ENCODE results near the gene NR3C2. TPM values are rescaled to one million over a fixed set of nuclear protein-coding genes. Genes with fewer than 3 reads are reported as not detected.

The NR3C2 gene
- total RNA-seq, 2 experiments from 2014 or later = 4.2 to 4.3 TPM

- intact Hi-C loops (cut with micrococcal nuclease) = no loop called here
- Mint-ChIP-seq H3K27me3 (no peaks in the 10 kb centered on the region), H3K27ac (no peak overlapping the region), H3K36me3 (peaks cover 4% of the 10 kb centered on the region), H3K4me1 (ENCODE audit: low read depth) (peaks cover 9% of the 10 kb centered on the region), H3K9me3 (no peaks in the 10 kb centered on the region), H3K4me3 (no peak overlapping the region)
- ChIA-PET POLR2A (no interaction called here), CTCF (no interaction called here)
- DNase-seq = no peak
These were observed 198.4 kb downstream of the NR3C2 start for GRCh38 chr4:148243837-148244236.

GRCh38 chr4:148240241-148240640, 202.0 kb downstream of the NR3C2 start:
- ChIA-PET POLR2A (no interaction called here), CTCF (no interaction called here)
- no peaks in the 10 kb centered on the region for H3K9me3 Mint-ChIP-seq
- no peak overlapping the region for H3K27ac Mint-ChIP-seq
- intact Hi-C loops (cut with micrococcal nuclease) = no loop called here
- H3K36me3 Mint-ChIP-seq = peaks cover 4% of the 10 kb centered on the region
- H3K4me1 Mint-ChIP-seq (ENCODE audit: low read depth) = peaks cover 6% of the 10 kb centered on the region
- H3K4me3 Mint-ChIP-seq = no peak overlapping the region
- DNase-seq = no peak
- no peaks in the 10 kb centered on the region for H3K27me3 Mint-ChIP-seq

- Mint-ChIP-seq H3K27me3 (no peaks in the 10 kb centered on the region), H3K36me3 (peaks cover 4% of the 10 kb centered on the region), H3K4me3 (no peak overlapping the region), H3K9me3 (no peaks in the 10 kb centered on the region), H3K4me1 (ENCODE audit: low read depth) (peaks cover 6% of the 10 kb centered on the region), H3K27ac (no peak overlapping the region)
- DNase-seq = no peak
- ChIA-PET POLR2A (no interaction called here), CTCF (no interaction called here)
- intact Hi-C loops (cut with micrococcal nuclease) = no loop called here
These were observed 202.7 kb downstream of the NR3C2 start for GRCh38 chr4:148239494-148239985.

- Mint-ChIP-seq H3K4me1 (ENCODE audit: low read depth) (peaks cover 6% of the 10 kb centered on the region), H3K4me3 (no peak overlapping the region), H3K27me3 (no peaks in the 10 kb centered on the region), H3K27ac (no peak overlapping the region), H3K9me3 (no peaks in the 10 kb centered on the region), H3K36me3 (peaks cover 6% of the 10 kb centered on the region)
- ChIA-PET POLR2A (no interaction called here), CTCF (no interaction called here)
- DNase-seq = no peak
- intact Hi-C loops (cut with micrococcal nuclease) = no loop called here
These were observed 203.3 kb downstream of the NR3C2 start for GRCh38 chr4:148238811-148239493.

GRCh38 chr4:148238086-148238485, 204.1 kb downstream of the NR3C2 start:
- CTCF ChIA-PET = no interaction called here
- no peak overlapping the region for H3K27ac Mint-ChIP-seq
- intact Hi-C loops (cut with micrococcal nuclease) = no loop called here

GRCh38 chr4:148235809-148236208, 206.4 kb downstream of the NR3C2 start:
- DNase-seq = no peak
- ChIA-PET POLR2A (no interaction called here), CTCF (no interaction called here)
- Mint-ChIP-seq H3K4me3 (no peak overlapping the region), H3K36me3 (peaks cover 5% of the 10 kb centered on the region), H3K9me3 (no peaks in the 10 kb centered on the region), H3K27ac (no peak overlapping the region), H3K4me1 (ENCODE audit: low read depth) (peaks cover 6% of the 10 kb centered on the region), H3K27me3 (no peaks in the 10 kb centered on the region)
- intact Hi-C loops (cut with micrococcal nuclease) = no loop called here

More at GRCh38 chr4:148238086-148238485, 204.1 kb downstream of the NR3C2 start:
- Mint-ChIP-seq H3K4me1 (ENCODE audit: low read depth) (peaks cover 6% of the 10 kb centered on the region), H3K36me3 (peaks cover 7% of the 10 kb centered on the region), H3K4me3 (no peak overlapping the region), H3K9me3 (no peaks in the 10 kb centered on the region), H3K27me3 (no peaks in the 10 kb centered on the region)
- no peak for DNase-seq
- POLR2A ChIA-PET = no interaction called here

- Mint-ChIP-seq H3K4me3 (no peak overlapping the region), H3K9me3 (no peaks in the 10 kb centered on the region), H3K4me1 (ENCODE audit: low read depth) (peaks cover 4% of the 10 kb centered on the region), H3K27me3 (no peaks in the 10 kb centered on the region), H3K27ac (no peak overlapping the region), H3K36me3 (peaks cover 5% of the 10 kb centered on the region)
- ChIA-PET POLR2A (no interaction called here), CTCF (no interaction called here)
- no peak for DNase-seq
- intact Hi-C loops (cut with micrococcal nuclease) = no loop called here
These were observed 212.4 kb downstream of the NR3C2 start for GRCh38 chr4:148229798-148230197.

- no peak overlapping the region for H3K27ac Mint-ChIP-seq
- no peak for DNase-seq
- H3K9me3 Mint-ChIP-seq = no peaks in the 10 kb centered on the region
- CTCF ChIA-PET = no interaction called here
- peaks cover 4% of the 10 kb centered on the region for H3K36me3 Mint-ChIP-seq
- POLR2A ChIA-PET = no interaction called here
- intact Hi-C loops (cut with micrococcal nuclease) = no loop called here
- no peak overlapping the region for H3K4me3 Mint-ChIP-seq
- no peaks in the 10 kb centered on the region for H3K27me3 Mint-ChIP-seq
- peaks cover 4% of the 10 kb centered on the region for H3K4me1 Mint-ChIP-seq (ENCODE audit: low read depth)
These were observed 213.2 kb downstream of the NR3C2 start for GRCh38 chr4:148229028-148229427.

GRCh38 chr4:148227147-148227546, 215.1 kb downstream of the NR3C2 start:
- Mint-ChIP-seq H3K27ac (no peak overlapping the region), H3K9me3 (no peaks in the 10 kb centered on the region), H3K36me3 (no peaks in the 10 kb centered on the region), H3K4me1 (ENCODE audit: low read depth) (peaks cover 4% of the 10 kb centered on the region), H3K4me3 (no peak overlapping the region), H3K27me3 (no peaks in the 10 kb centered on the region)
- intact Hi-C loops (cut with micrococcal nuclease) = no loop called here
- POLR2A ChIA-PET = no interaction called here
- CTCF ChIA-PET = no interaction called here
- no peak for DNase-seq

GRCh38 chr4:148226341-148226740, 215.9 kb downstream of the NR3C2 start:
- Mint-ChIP-seq H3K27ac (no peak overlapping the region), H3K4me1 (ENCODE audit: low read depth) (peaks cover 4% of the 10 kb centered on the region), H3K36me3 (no peaks in the 10 kb centered on the region), H3K27me3 (no peaks in the 10 kb centered on the region), H3K9me3 (no peaks in the 10 kb centered on the region), H3K4me3 (no peak overlapping the region)
- ChIA-PET POLR2A (no interaction called here), CTCF (no interaction called here)
- intact Hi-C loops (cut with micrococcal nuclease) = no loop called here
- DNase-seq = no peak

- ChIA-PET CTCF (no interaction called here), POLR2A (no interaction called here)
- Mint-ChIP-seq H3K27ac (no peak overlapping the region), H3K27me3 (no peaks in the 10 kb centered on the region), H3K4me3 (no peak overlapping the region), H3K4me1 (ENCODE audit: low read depth) (peaks cover 4% of the 10 kb centered on the region), H3K36me3 (no peaks in the 10 kb centered on the region), H3K9me3 (no peaks in the 10 kb centered on the region)
- intact Hi-C loops (cut with micrococcal nuclease) = no loop called here
- DNase-seq = no peak
These were observed 216.6 kb downstream of the NR3C2 start for GRCh38 chr4:148225639-148226038.

- intact Hi-C loops (cut with micrococcal nuclease) = no loop called here
- ChIA-PET CTCF (no interaction called here), POLR2A (no interaction called here)
- Mint-ChIP-seq H3K9me3 (no peaks in the 10 kb centered on the region), H3K27me3 (no peaks in the 10 kb centered on the region), H3K27ac (no peak overlapping the region), H3K4me3 (no peak overlapping the region), H3K4me1 (ENCODE audit: low read depth) (peaks cover 4% of the 10 kb centered on the region), H3K36me3 (no peaks in the 10 kb centered on the region)
- no peak for DNase-seq
These were observed 217.7 kb downstream of the NR3C2 start for GRCh38 chr4:148224476-148224875.

GRCh38 chr4:148222991-148223660, 219.1 kb downstream of the NR3C2 start:
- DNase-seq = no peak
- intact Hi-C loops (cut with micrococcal nuclease) = no loop called here
- ChIA-PET POLR2A (no interaction called here), CTCF (no interaction called here)
- Mint-ChIP-seq H3K4me1 (ENCODE audit: low read depth) (peaks cover 11% of the 10 kb centered on the region), H3K9me3 (no peaks in the 10 kb centered on the region), H3K36me3 (no peaks in the 10 kb centered on the region), H3K4me3 (no peak overlapping the region), H3K27me3 (no peaks in the 10 kb centered on the region), H3K27ac (no peak overlapping the region)

Measured in activated CD4-positive, alpha-beta memory T cell treated with anti-CD3 and anti-CD28 coated beads for 36 hours (primary cell).